Hepatocyte (in vitro differentiated cells): ENCODE data around the gene THSD4. TPM values are rescaled to one million over a fixed set of nuclear protein-coding genes. Genes with fewer than 3 reads are reported as not detected.

Source experiments
- DNase-seq: peaks from one replicate; pipeline ENCODE4 v3.0.0-alpha.2; 2016; ENCODE audit warnings: low spot score
- H2AFZ ChIP-seq: fragments of 200-600 bp; sonication (generic); 2 replicates; pipeline ENCODE4 v1.6.0; 2016; ENCODE audit warnings: antibody characterized with exemption, mild to moderate bottlenecking
- H3K27ac ChIP-seq: fragments of 200-600 bp; sonication (generic); 2 replicates; pipeline ENCODE4 v1.5.1; 2016; ENCODE audit warnings: mild to moderate bottlenecking
- H3K27me3 ChIP-seq: fragments of 200-600 bp; sonication (generic); 2 replicates; pipeline ENCODE4 v1.6.1; 2016
- H3K36me3 ChIP-seq: fragments of 200-600 bp; sonication (generic); replicated peaks from 2 replicates; pipeline ENCODE4 v1.5.1; 2016; ENCODE audit warnings: low read depth; ENCODE audit not compliant: insufficient read depth
- H3K4me1 ChIP-seq: fragments of 200-600 bp; sonication (generic); 2 replicates; pipeline ENCODE4 v1.5.1; 2016; ENCODE audit warnings: mild to moderate bottlenecking, moderate library complexity; ENCODE audit not compliant: insufficient read depth
- H3K4me2 ChIP-seq: fragments of 200-600 bp; sonication (generic); 2 replicates; pipeline ENCODE4 v1.6.0; 2016
- H3K4me3 ChIP-seq: fragments of 200-600 bp; sonication (generic); 2 replicates; pipeline ENCODE4 v1.5.1; 2016; ENCODE audit warnings: mild to moderate bottlenecking
- H3K79me2 ChIP-seq: fragments of 200-600 bp; sonication (generic); 2 replicates; pipeline ENCODE4 v1.6.0; 2017; ENCODE audit warnings: mild to moderate bottlenecking
- H3K9me2 ChIP-seq: fragments of 200-600 bp; sonication (generic); replicated peaks from 2 replicates; pipeline ENCODE4 v1.6.0; 2017; ENCODE audit warnings: mild to moderate bottlenecking; ENCODE audit not compliant: insufficient read depth
- H3K9me3 ChIP-seq: fragments of 200-600 bp; sonication (generic); 2 replicates; pipeline ENCODE4 v1.5.1; 2016; ENCODE audit warnings: low read depth, mild to moderate bottlenecking
- H4K20me1 ChIP-seq: fragments of 200-600 bp; sonication (generic); 2 replicates; pipeline ENCODE4 v1.6.0; 2016; ENCODE audit warnings: mild to moderate bottlenecking; ENCODE audit not compliant: insufficient read depth, poor library complexity, severe bottlenecking
- EZH2 ChIP-seq: fragments of 200-600 bp; sonication (generic); IDR thresholded peaks from 2 replicates; pipeline ENCODE4 v1.6.1; 2016; ENCODE audit warnings: antibody characterized with exemption, mild to moderate bottlenecking, borderline replicate concordance
- EZH2phosphoT487 ChIP-seq: fragments of 200-600 bp; sonication (generic); IDR thresholded peaks from one replicate; pipeline ENCODE4 v1.6.1; 2018; ENCODE audit warnings: antibody characterized with exemption, mild to moderate bottlenecking, low read depth, moderate library complexity; ENCODE audit not compliant: unreplicated experiment, severe bottlenecking
- WGBS: methylation state at CpG from one replicate; pipeline ENCODE4 v1.1.6; 2016; ENCODE audit warnings: low lambda C conversion rate; ENCODE audit errors: missing lambda C conversion rate; 5-methylcytosine and 5-hydroxymethylcytosine counted together
- polyA plus RNA-seq: library from polyadenylated mRNA; unstranded; fragments of >200 nt; fragmentation: Nextera tagmentation; extraction: Ambion mirVana; gene quantifications from 2 replicates; pipeline ENCODE4 v1.2.1, GENCODE V29; 2016
- total RNA-seq: library from RNA; depleted of rRNA; stranded (reverse); fragments of >200 nt; gene quantifications from 2 replicates; pipeline ENCODE4 v1.2.3, GENCODE V29; 2014
- TF ChIP-seq, protein P1 (sequence below): fragments of 200-600 bp; sonication (generic); IDR thresholded peaks from 2 replicates; pipeline ENCODE4 v1.5.1; 2016; ENCODE audit warnings: antibody characterized with exemption, mild to moderate bottlenecking; ENCODE audit not compliant: poor library complexity

THSD4 gene
- total and polyA plus RNA-seq, 2 experiments from 2014 or later = 4.3 to 7.0 TPM

DNA sequence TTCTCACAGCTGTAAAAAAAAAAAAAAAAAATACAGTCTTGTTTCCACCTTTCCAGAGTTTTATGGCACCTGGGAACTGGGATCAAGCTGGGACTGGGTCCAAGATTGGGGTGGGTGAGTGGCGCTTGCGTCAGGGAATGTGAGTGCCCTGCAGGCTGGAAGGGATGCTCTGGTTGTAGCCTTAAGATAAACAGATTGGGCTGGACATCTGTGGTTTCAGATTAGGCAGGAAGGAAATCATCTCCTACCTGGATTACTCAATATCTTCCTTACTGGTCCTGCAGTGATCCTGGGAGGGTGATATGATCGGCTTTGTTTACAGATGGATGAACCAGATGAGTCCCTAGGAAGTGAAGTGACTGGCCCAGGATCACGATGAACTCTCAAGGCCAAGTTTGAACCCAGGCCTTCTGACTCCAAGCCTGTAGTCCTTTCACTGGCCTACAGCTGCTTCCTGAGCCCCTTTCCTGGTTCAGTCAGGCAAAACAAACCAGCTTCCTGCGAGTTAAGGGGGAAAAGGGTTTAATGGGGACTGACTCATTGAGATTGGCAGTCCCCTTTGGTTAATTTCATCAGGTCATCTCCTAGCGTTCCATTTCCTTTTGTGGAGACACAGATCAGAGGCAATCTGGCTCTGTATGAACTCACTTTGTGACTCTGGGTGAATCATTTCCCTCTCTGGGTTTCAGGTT lies 179.8 kb downstream of the THSD4 start:
- no peaks in the 10 kb centered on the region for H3K36me3 ChIP-seq
- peak overlapping the region; percentile 77 for H3K27ac ChIP-seq
- H3K27me3 ChIP-seq = no peaks in the 10 kb centered on the region
- no peak overlapping the region for H3K4me3 ChIP-seq
- H2AFZ ChIP-seq = no peak overlapping the region
- no peak overlapping the region for H3K4me2 ChIP-seq
- no peaks in the 10 kb centered on the region for H3K9me3 ChIP-seq
- TF ChIP-seq, protein P1, sequence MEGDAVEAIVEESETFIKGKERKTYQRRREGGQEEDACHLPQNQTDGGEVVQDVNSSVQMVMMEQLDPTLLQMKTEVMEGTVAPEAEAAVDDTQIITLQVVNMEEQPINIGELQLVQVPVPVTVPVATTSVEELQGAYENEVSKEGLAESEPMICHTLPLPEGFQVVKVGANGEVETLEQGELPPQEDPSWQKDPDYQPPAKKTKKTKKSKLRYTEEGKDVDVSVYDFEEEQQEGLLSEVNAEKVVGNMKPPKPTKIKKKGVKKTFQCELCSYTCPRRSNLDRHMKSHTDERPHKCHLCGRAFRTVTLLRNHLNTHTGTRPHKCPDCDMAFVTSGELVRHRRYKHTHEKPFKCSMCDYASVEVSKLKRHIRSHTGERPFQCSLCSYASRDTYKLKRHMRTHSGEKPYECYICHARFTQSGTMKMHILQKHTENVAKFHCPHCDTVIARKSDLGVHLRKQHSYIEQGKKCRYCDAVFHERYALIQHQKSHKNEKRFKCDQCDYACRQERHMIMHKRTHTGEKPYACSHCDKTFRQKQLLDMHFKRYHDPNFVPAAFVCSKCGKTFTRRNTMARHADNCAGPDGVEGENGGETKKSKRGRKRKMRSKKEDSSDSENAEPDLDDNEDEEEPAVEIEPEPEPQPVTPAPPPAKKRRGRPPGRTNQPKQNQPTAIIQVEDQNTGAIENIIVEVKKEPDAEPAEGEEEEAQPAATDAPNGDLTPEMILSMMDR = no peak
- TF ChIP-seq EZH2phosphoT487 (no peak), EZH2 (no peak)
- no peaks in the 10 kb centered on the region for H3K9me2 ChIP-seq
- peak; percentile 56 for DNase-seq
- peaks cover 14% of the 10 kb centered on the region for H3K4me1 ChIP-seq
- no peaks in the 10 kb centered on the region for H3K79me2 ChIP-seq
- H4K20me1 ChIP-seq = no peaks in the 10 kb centered on the region
- 52% methylated on average over 6 of the region's 6 CpGs for WGBS

DNA sequence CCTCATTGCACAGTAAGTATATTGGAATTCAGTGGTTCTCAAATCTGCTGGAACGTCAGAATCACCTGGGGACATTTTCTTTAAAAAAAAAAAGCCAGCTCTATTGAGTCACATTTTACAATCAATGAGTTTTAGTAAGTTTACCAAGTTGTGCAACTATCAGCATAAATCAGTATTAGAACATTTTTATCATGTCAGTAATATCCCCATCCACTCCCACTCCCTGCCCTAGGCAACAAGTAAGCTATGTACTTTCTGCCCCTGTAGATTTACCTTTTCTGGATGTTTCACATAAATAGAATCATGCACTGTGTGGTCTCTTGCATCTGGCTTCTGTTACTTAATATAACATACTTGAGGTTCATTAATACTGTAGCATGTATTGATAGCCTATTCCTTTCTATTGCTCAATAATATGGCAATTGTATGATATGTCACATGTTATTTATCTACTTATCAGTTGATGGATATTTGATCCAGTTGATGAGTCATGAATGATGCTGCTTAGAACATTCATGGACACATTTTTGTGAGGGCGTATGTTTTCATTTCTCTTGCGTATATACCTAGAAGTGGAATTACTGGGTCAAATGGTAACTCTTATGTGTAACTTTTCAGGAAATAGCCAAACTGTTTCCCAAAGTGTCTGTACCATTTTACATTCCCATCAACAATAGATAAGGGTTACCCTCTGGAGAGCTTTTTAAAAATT lies 180.5 kb downstream of the THSD4 start:
- Histone ChIP-seq H2AFZ (no peak overlapping the region), H3K4me2 (no peak overlapping the region), H3K79me2 (no peaks in the 10 kb centered on the region), H3K4me3 (no peak overlapping the region), H3K4me1 (peaks cover 14% of the 10 kb centered on the region), H3K36me3 (no peaks in the 10 kb centered on the region), H3K27ac (peak overlapping the region; percentile 77), H4K20me1 (no peaks in the 10 kb centered on the region), H3K9me3 (no peaks in the 10 kb centered on the region), H3K9me2 (no peaks in the 10 kb centered on the region), H3K27me3 (no peaks in the 10 kb centered on the region)
- 47% methylated on average over 3 of the region's 3 CpGs for WGBS
- TF ChIP-seq, protein P1 = no peak
- no peak for TF ChIP-seq EZH2phosphoT487
- no peak for TF ChIP-seq EZH2
- DNase-seq = no peak

DNA sequence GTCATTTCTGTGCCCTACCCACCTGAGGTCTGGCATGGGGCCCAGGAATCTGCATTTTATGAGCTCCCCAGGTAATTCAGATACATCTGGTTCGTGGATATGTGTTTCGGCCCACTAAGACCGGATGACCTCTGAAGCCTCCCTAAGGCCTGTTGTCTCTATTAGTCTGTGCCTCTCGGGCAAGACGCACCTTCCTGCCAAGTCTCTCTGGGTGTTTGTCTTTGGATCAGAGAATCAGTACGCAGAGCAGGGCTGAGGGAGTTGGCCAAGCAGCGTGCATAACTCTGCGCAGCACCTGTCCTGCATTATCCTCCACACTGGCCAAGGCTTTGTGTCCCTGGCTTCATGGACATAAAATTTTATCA lies 181.0 kb downstream of the THSD4 start:
- Histone ChIP-seq H3K27me3 (no peaks in the 10 kb centered on the region), H3K9me3 (no peaks in the 10 kb centered on the region), H4K20me1 (no peaks in the 10 kb centered on the region), H3K9me2 (no peaks in the 10 kb centered on the region), H3K79me2 (no peaks in the 10 kb centered on the region), H3K36me3 (no peaks in the 10 kb centered on the region), H3K4me2 (no peak overlapping the region), H3K27ac (peak overlapping the region; percentile 77), H3K4me1 (peaks cover 14% of the 10 kb centered on the region), H3K4me3 (no peak overlapping the region), H2AFZ (no peak overlapping the region)
- no peak for TF ChIP-seq EZH2phosphoT487
- TF ChIP-seq, protein P1 = no peak
- no peak for TF ChIP-seq EZH2
- WGBS = 67% methylated on average over 8 of the region's 8 CpGs
- DNase-seq = peak; percentile 39
